ENCODE data around the gene SUCO.
A peak's percentile ranks its signal among the peaks of the same experiment; 100 is the strongest.

The SUCO gene

DNA sequence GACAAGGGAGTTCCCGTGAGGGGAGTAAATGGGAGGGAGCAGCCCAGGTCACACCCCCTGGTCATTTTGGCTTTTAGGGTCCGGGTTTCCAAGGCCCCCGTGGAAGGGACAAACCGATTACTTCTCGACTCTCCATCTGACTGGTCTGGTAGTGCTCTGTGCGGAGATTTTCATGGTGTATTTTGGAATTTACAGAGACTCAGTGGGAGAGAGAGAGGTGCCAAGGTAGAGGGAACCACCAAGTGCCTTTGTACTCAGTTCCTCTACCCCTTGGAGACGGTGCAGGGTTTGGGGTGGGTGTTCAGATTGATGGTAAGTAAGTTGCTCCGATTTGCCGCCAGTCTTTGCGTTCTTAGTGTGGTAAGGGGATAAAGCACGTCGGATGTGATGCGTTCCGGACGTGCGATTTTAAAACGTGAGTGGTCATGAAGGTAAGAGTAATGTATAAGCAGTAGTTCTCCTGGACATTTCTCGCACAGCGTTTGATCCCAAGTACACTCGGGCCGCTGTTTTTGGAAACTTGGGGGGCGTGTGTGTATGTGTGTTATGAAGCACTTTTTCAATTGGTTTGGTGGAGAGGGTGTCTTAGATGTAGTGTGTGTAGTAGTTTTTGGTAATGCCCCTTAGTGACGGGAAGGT, 682 bp downstream of the SUCO start:
- Mint-ChIP-seq H3K9me3 (no peaks in the 10 kb centered on the region), H3K27ac (peak overlapping the region; percentile 85), H3K36me3 (ENCODE audit: low read depth) (peaks cover 6% of the 10 kb centered on the region), H3K4me3 (peak overlapping the region; percentile 90), H3K27me3 (no peaks in the 10 kb centered on the region), H3K4me1 (ENCODE audit: low read depth) (peaks cover 57% of the 10 kb centered on the region)

DNA sequence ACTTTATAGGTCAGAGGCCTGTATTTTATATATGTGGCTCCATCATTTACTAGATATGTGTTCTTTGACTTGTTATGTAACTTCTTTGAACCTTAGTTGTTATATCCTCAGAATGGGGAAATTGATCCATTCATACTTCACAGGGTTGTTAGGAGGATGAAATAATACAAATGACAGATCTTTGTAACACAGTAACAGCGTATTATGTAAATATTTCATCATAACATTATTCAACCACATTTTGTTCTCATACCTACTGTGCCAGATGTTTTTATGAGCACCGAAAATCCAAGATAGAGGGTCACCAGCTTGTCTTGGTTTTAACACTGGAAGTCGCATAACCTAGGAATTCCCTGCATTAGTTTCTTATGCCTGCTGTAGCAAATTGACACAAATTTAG, 3.3 kb downstream of the SUCO start:
- Mint-ChIP-seq H3K27me3 (no peaks in the 10 kb centered on the region), H3K36me3 (ENCODE audit: low read depth) (peaks cover 6% of the 10 kb centered on the region), H3K4me3 (no peak overlapping the region), H3K9me3 (no peaks in the 10 kb centered on the region), H3K27ac (no peak overlapping the region), H3K4me1 (ENCODE audit: low read depth) (peaks cover 75% of the 10 kb centered on the region)

DNA sequence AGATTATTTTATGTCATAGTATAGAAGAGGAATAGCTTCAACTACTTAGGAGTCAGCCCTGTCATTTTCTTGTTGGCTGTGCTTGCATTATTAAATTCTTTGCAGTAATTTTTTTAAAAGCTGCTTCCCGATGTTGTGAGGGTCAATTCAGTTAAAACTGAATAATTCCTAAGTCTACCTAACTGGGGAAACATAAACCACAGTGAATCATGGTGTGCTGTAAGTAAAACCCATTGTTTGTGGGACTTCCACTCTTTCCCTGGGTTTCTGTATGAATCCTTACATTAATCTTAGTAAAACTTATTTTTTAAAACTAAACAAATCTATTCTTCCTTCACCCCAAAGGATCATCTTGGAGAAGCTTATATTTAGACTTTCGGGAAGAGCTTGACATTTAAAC, 4.4 kb downstream of the SUCO start:
- H3K4me3 Mint-ChIP-seq: no peak overlapping the region
- H3K27ac Mint-ChIP-seq: no peak overlapping the region
- H3K4me1 Mint-ChIP-seq (ENCODE audit: low read depth): peaks cover 71% of the 10 kb centered on the region

DNA sequence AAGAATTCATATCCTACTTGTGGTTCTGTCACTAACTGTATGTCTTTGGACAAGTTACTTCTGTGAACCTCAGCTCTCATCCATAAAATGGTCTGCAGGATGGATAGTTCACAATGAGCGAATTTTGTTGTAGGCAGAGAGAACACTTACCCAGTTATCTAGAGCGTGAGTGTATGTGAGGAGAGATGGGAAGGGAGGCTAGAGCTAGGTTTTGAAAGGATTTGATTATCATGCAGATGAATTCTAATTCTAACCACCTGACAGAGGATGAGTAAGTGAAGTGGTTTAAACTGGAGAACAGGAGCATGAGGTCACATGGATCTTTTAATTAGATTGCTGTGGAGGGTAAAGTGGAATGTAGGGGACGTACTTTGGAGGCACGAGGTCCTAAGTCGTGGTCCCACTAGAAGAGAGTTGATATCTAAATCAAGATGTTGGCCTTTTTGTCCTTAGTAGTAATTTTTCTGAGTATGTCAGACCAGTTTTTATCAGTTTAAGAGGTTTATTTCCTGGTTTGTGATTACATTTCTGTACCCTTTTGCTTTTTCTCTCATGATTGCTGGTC, 5.0 kb downstream of the SUCO start:
- Mint-ChIP-seq H3K4me1 (ENCODE audit: low read depth) (peaks cover 69% of the 10 kb centered on the region), H3K27ac (peak overlapping the region; percentile 17), H3K4me3 (no peak overlapping the region), H3K9me3 (no peaks in the 10 kb centered on the region), H3K36me3 (ENCODE audit: low read depth) (peaks cover 6% of the 10 kb centered on the region), H3K27me3 (no peaks in the 10 kb centered on the region)

More for the DNA sequence above, 4.4 kb downstream of the SUCO start:
- Mint-ChIP-seq H3K27me3 (no peaks in the 10 kb centered on the region), H3K36me3 (ENCODE audit: low read depth) (peaks cover 6% of the 10 kb centered on the region), H3K9me3 (no peaks in the 10 kb centered on the region)

DNA sequence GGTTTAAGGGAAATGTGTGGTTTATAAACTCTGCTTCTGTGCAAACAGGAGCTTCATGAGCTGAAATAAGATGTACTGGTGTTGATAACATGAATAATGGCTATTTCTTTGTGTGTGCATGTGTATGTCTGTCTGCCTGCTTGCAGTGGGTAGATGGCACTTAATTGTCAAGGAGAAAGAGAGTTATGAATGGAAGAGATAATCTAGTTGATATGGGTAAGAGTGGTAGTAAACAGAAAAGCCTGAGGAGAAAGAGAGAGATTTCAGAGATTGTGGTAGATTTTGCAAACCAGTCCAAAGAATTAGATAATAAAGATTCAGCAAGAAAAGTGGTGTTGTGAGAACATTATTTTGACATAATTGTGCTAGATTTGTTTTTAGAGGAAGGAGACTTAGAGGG, 7.7 kb downstream of the SUCO start:
- H3K9me3 Mint-ChIP-seq: no peaks in the 10 kb centered on the region
- peaks cover 55% of the 10 kb centered on the region for H3K4me1 Mint-ChIP-seq (ENCODE audit: low read depth)
- H3K4me3 Mint-ChIP-seq: no peak overlapping the region
- H3K27me3 Mint-ChIP-seq: no peaks in the 10 kb centered on the region
- no peak overlapping the region for H3K27ac Mint-ChIP-seq
- H3K36me3 Mint-ChIP-seq (ENCODE audit: low read depth): peaks cover 6% of the 10 kb centered on the region

DNA sequence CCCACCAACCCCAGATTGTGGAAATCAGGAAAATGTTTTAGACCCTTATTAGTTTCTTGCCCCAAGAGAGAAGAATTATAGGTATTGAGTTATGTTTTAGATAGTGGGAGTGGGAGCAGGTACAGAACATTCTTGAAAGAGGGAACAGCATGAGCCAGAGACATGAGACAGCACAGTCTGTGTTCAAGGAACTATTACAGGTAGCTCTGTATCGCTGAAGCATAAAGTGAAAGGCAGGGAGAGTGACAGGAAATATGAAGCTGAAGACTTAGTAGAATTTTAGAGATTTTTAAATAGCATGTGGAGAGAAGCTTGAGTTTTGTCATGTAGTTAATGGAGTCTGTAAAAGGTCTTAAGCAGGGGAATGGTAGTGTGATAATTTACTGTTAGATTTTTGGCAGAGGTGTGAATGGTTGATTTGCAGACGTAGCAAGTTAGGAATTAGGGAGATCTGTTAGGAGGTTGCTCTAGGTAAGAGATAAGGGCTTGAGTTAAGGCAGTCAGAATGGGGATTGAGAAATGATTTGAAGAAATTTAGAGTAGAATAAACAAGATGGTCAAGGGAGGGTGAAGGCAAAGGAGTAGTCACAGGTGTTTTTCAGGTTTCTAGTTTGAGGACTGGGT, 11.6 kb downstream of the SUCO start:
- no peak overlapping the region for H3K4me3 Mint-ChIP-seq
- H3K27me3 Mint-ChIP-seq: no peaks in the 10 kb centered on the region
- H3K27ac Mint-ChIP-seq: no peak overlapping the region
- no peaks in the 10 kb centered on the region for H3K9me3 Mint-ChIP-seq
- peaks cover 4% of the 10 kb centered on the region for H3K36me3 Mint-ChIP-seq (ENCODE audit: low read depth)
- H3K4me1 Mint-ChIP-seq (ENCODE audit: low read depth): peaks cover 35% of the 10 kb centered on the region

DNA sequence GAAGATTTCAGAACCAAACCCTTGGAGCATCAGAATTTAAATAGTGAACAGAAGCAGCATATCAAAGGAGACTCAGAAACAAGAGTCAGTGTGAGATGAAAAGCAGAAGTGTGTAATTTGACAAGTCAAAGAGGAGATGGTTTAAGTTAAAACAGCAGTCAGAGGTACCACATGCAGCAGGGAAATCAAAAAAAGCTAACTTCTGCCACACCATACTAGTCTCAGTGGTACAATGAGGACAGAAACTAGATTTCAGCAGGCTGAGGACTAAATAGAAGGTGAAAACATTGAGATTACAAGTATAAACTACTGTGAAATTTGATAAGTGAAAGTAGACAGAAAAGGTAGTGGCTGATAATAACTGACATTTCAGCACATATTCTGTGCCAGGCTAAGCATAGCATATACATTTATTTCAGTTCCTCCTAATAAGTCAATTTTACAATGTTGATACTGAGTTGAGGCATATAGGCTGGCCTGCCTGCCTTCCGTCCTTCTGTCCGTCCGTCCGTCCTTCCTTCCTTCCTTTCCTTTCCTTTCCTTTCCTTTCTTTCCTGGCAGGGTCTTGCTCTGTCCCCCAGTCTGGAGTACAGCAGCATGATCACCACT, 12.6 kb downstream of the SUCO start:
- Mint-ChIP-seq H3K4me3 (no peak overlapping the region), H3K9me3 (no peaks in the 10 kb centered on the region), H3K27ac (no peak overlapping the region), H3K36me3 (ENCODE audit: low read depth) (peaks cover 4% of the 10 kb centered on the region), H3K27me3 (no peaks in the 10 kb centered on the region), H3K4me1 (ENCODE audit: low read depth) (peaks cover 36% of the 10 kb centered on the region)

DNA sequence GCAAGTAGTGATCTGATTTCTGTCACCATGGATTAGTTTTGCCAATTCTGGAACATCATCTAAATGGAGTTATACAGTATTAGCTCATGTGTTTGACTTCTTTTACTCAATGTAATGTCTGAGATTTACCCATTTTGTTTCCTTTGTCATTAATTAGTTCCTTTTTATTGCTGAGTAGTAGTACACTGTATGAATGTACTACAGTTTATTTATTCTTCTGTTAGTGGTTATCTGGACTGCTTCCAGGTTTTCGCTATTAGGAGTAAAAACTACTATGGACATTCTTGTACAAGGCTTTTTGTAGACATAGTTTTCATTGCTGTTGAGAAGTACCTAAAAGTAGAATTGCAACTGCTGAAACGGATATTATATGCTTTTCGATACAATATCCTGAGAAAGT, 14.1 kb downstream of the SUCO start:
- Mint-ChIP-seq H3K4me1 (ENCODE audit: low read depth) (peaks cover 28% of the 10 kb centered on the region), H3K36me3 (ENCODE audit: low read depth) (peaks cover 4% of the 10 kb centered on the region)

DNA sequence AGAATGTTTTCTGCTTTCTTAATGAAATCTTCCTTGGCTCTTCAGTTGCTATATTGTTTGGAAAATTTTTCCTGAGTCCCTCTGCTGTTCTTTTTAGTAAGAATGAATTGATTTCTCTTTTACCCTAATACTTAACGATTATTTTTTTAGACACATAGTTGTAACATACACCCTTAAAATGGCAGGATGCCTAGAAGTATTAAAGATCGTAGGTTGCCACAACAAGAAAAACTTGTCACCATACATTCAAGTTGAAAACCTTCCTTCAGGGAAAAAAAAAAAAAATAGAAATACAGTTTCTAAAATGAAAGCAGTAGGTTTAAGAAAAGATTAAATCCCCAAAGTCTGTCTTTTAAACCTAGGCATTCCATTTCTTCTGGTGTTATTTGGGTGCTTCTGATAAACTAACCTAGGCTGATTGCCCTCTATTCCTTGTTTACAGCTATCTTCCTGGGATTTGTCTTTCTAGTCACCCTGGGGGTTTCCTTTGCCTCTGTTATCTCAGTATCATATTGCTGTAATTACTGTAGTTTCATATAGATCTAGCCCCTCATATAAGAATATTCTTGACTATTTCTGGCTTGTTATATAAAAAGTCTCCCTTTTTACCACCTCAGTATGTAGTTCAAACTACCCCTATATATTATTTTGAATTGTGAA, 16.8 kb downstream of the SUCO start:
- Mint-ChIP-seq H3K4me3 (no peak overlapping the region), H3K4me1 (ENCODE audit: low read depth) (peaks cover 28% of the 10 kb centered on the region), H3K27me3 (no peaks in the 10 kb centered on the region), H3K9me3 (no peaks in the 10 kb centered on the region), H3K36me3 (ENCODE audit: low read depth) (peaks cover 5% of the 10 kb centered on the region), H3K27ac (no peak overlapping the region)

More for the DNA sequence above, 14.1 kb downstream of the SUCO start:
- Mint-ChIP-seq H3K27ac (no peak overlapping the region), H3K27me3 (no peaks in the 10 kb centered on the region), H3K9me3 (no peaks in the 10 kb centered on the region), H3K4me3 (no peak overlapping the region)

DNA sequence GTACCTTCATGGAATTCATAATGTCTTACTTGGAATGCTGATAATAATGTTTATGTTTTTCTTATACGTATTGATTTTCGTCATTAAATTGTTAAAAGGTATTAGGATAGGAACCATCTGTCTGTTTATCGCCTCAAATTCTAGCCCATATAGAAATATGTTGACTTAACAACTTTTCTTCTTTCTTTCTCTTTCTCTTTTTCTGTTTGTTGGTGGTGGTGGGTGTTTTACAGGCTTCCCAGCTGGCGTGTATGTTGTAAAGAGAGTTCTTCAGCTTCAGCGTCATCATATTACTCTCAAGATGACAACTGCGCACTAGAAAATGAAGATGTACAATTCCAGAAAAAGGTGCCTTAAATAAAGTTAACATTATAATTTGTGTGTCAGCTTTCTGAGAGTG, 18.3 kb downstream of the SUCO start:
- Mint-ChIP-seq H3K27ac (no peak overlapping the region), H3K4me3 (no peak overlapping the region), H3K9me3 (no peaks in the 10 kb centered on the region), H3K36me3 (ENCODE audit: low read depth) (peaks cover 20% of the 10 kb centered on the region), H3K4me1 (ENCODE audit: low read depth) (peaks cover 28% of the 10 kb centered on the region), H3K27me3 (no peaks in the 10 kb centered on the region)

DNA sequence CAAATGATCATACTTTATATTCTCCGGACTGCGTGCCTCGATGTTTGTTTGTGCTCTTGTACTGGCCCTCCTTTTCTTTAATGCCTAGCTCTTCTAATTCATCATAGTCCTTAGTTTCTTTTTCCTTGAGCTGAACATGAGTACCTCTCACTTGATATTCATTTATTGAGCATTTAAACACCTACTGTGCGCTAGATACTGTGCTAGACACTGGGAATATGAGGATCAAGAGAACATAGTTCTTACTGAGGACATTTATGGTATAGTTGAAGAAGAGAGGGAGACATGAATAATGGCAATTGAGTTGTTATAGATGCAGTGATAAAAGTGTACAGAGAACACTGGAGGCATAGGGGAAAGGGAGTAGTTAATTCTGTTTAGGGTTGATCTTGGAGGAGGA, 22.0 kb downstream of the SUCO start:
- no peak overlapping the region for H3K27ac Mint-ChIP-seq
- peaks cover 10% of the 10 kb centered on the region for H3K4me1 Mint-ChIP-seq (ENCODE audit: low read depth)
- no peaks in the 10 kb centered on the region for H3K9me3 Mint-ChIP-seq
- no peak overlapping the region for H3K4me3 Mint-ChIP-seq
- no peaks in the 10 kb centered on the region for H3K27me3 Mint-ChIP-seq
- peaks cover 46% of the 10 kb centered on the region for H3K36me3 Mint-ChIP-seq (ENCODE audit: low read depth)

DNA sequence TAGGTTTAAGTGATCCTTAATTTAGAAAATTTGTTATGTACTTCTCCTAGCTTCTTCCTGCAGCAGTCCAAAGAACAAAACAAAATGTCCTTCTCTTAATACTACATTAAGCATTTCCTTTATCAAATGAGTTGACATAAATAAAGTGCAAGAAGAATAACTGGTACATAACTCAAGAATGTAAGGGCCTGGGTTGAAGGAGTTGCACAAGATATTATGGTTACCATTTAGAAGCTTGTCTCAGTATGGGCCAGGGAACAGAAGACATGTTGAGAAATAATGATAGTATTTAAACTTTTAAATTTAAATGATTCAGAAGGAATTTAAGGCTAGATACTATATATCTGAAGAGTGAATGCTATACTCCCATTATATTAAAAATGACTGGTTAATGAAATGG, 23.5 kb downstream of the SUCO start:
- H3K9me3 Mint-ChIP-seq: no peaks in the 10 kb centered on the region
- peaks cover 60% of the 10 kb centered on the region for H3K36me3 Mint-ChIP-seq (ENCODE audit: low read depth)

DNA sequence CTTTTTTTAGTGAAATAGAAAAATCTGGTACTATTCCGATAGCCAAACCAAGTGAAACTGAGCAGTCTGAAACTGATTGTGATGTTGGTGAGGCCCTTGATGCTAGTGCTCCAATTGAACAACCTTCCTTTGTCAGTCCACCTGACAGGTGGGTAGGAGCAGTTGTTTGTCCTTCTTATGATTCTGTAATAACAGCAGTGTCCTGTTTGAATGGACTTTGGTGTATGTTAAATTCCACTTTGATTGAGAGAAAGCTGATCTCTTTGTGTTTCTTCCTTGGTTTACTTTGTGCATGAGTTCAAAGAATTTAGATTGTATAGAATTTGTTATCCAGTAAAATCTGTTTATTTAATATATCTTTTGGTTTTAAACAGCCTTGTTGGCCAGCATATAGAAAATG, 24.3 kb downstream of the SUCO start:
- H3K27me3 Mint-ChIP-seq: no peaks in the 10 kb centered on the region

More for the DNA sequence above, 23.5 kb downstream of the SUCO start:
- Mint-ChIP-seq H3K27me3 (no peaks in the 10 kb centered on the region), H3K4me1 (ENCODE audit: low read depth) (peaks cover under 1% of the 10 kb centered on the region), H3K4me3 (no peak overlapping the region), H3K27ac (no peak overlapping the region)

DNA sequence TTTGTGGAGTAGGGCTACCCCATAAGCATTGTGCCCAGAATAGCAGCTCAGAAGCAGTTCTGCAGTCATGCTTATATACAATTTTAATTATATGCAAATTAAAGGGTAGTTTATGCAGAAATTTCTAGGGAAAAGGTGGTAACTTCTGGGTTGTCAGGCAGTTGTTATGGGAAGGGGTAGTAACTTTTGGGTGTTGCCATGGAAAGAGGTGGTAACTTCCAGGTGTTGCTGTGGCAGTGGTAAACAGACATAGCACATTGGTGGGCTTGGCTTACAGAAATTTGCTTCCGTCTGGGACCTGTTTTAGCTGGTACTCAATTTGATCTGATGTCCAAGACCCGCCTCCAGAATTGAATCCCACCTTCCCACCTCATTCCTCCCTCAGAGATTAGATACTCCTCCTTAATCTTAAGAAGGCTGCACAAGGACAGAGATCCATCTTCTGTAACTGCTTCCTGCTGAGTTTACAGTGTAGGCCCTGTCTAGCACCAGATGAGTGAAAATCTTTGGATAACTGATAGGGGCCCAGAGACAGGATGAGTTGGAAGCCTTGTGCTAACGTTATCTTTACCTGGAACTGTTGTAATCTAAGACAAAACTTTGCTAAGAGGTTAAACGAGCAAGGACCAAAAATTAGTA, 26.7 kb downstream of the SUCO start:
- H3K4me3 Mint-ChIP-seq: no peak overlapping the region
- peaks cover 6% of the 10 kb centered on the region for H3K9me3 Mint-ChIP-seq
- H3K27me3 Mint-ChIP-seq: no peaks in the 10 kb centered on the region
- no peak overlapping the region for H3K27ac Mint-ChIP-seq
- H3K36me3 Mint-ChIP-seq (ENCODE audit: low read depth): peaks cover 87% of the 10 kb centered on the region
- H3K4me1 Mint-ChIP-seq (ENCODE audit: low read depth): peaks cover 8% of the 10 kb centered on the region

More for the DNA sequence above, 24.3 kb downstream of the SUCO start:
- Mint-ChIP-seq H3K36me3 (ENCODE audit: low read depth) (peaks cover 66% of the 10 kb centered on the region), H3K4me3 (no peak overlapping the region), H3K4me1 (ENCODE audit: low read depth) (no peaks in the 10 kb centered on the region), H3K9me3 (no peaks in the 10 kb centered on the region), H3K27ac (no peak overlapping the region)
